PC-3 (cell line): ENCODE results near the gene NUDT1. TPM values are rescaled to one million over a fixed set of nuclear protein-coding genes. Genes with fewer than 3 reads are reported as not detected.
A peak's percentile ranks its signal among the peaks of the same experiment; 100 is the strongest.
"Not testable (repeated sequence)": the region's sequence is repeated elsewhere in the genome, so short reads cannot be mapped to it uniquely, and the experiment has no call there.

Experiments used
- ATAC-seq: fragments of 200-7000 bp; cut with Tn5 transposase; 2 replicates; pipeline ENCODE4 v1.9.1; 2020; ENCODE audit warnings: mild to moderate bottlenecking, moderate library complexity
- BruUV-seq: library from RNA; stranded (reverse); fragments of 400-500 nt; replicated peaks from 2 replicates; lab custom pipeline; 2021; lab: Mats Ljungman, UMichigan
- CTCF ChIA-PET: fragments of 300-600 bp; sonication (Branson Sonifier 250); formaldehyde crosslinking; loops from one replicate; lab custom pipeline; 2022; ENCODE audit warnings: antibody characterized with exemption; lab: Charles Lee
- POLR2A ChIA-PET: fragments of 300-600 bp; sonication (Branson Sonifier 250); formaldehyde crosslinking; loops from one replicate; lab custom pipeline; 2022; ENCODE audit warnings: antibody characterized with exemption; ENCODE audit not compliant: unreplicated experiment; lab: Charles Lee
- DNase-seq: peaks from one replicate; pipeline ENCODE4 v3.0.0-alpha.2; 2015
- H2AFZ ChIP-seq: fragments of 300-600 bp; sonication (generic); 2 replicates; pipeline ENCODE4 v1.6.0; 2016; ENCODE audit warnings: antibody characterized with exemption, low read length
- H3F3A ChIP-seq: fragments of 300-600 bp; sonication (generic); one replicate; pipeline ENCODE4 v1.6.0; 2017; ENCODE audit warnings: antibody characterized with exemption, low read length, control low read depth, mild to moderate bottlenecking; ENCODE audit not compliant: unreplicated experiment
- H3K27ac ChIP-seq: fragments of 300-600 bp; sonication (generic); 2 replicates; pipeline ENCODE4 v1.5.1; 2016; ENCODE audit warnings: mild to moderate bottlenecking, low read length
- H3K27me3 ChIP-seq: fragments of 300-600 bp; sonication (generic); 2 replicates; pipeline ENCODE4 v1.6.1; 2016; ENCODE audit warnings: low read length, mixed read lengths
- H3K36me3 ChIP-seq: fragments of 300-600 bp; sonication (generic); 2 replicates; pipeline ENCODE4 v1.6.1; 2016; ENCODE audit warnings: low read depth, mixed run types, low read length, mixed read lengths
- H3K4me1 ChIP-seq: fragments of 300-600 bp; sonication (generic); 2 replicates; pipeline ENCODE4 v1.5.1; 2016; ENCODE audit warnings: low read length; ENCODE audit not compliant: insufficient read depth
- H3K4me2 ChIP-seq: fragments of 300-600 bp; sonication (generic); 2 replicates; pipeline ENCODE4 v1.6.0; 2016; ENCODE audit warnings: low read length
- H3K4me3 ChIP-seq: fragments of 300-600 bp; sonication (generic); 2 replicates; pipeline ENCODE4 v1.5.1; 2016; ENCODE audit warnings: mild to moderate bottlenecking, low read length, mixed read lengths
- H3K79me2 ChIP-seq: fragments of 300-600 bp; sonication (generic); 2 replicates; pipeline ENCODE4 v1.6.1; 2017; ENCODE audit warnings: low read length, mixed read lengths
- H3K9ac ChIP-seq: fragments of 300-600 bp; sonication (generic); 2 replicates; pipeline ENCODE4 v1.6.0; 2016; ENCODE audit warnings: mild to moderate bottlenecking, low read length
- H3K9me2 ChIP-seq: fragments of 300-600 bp; sonication (generic); replicated peaks from 2 replicates; pipeline ENCODE4 v1.6.1; 2016; ENCODE audit warnings: mixed run types, low read length, mixed read lengths
- H3K9me3 ChIP-seq: fragments of 300-600 bp; sonication (generic); 2 replicates; pipeline ENCODE4 v1.6.1; 2016; ENCODE audit warnings: low read length, mixed read lengths
- H4K20me1 ChIP-seq: fragments of 300-600 bp; sonication (generic); 2 replicates; pipeline ENCODE4 v1.6.1; 2016; ENCODE audit warnings: low read length, mixed read lengths
- CTCF ChIP-seq: fragments of 300-600 bp; sonication (generic); conservative IDR thresholded peaks from 2 replicates; pipeline ENCODE4 v1.5.1; 2017; ENCODE audit warnings: antibody characterized with exemption, low read depth, mild to moderate bottlenecking, low read length
- EZH2 ChIP-seq: fragments of 300-600 bp; sonication (generic); IDR thresholded peaks from one replicate; pipeline ENCODE4 v1.6.1; 2017; ENCODE audit warnings: antibody characterized with exemption, mild to moderate bottlenecking, low read length; ENCODE audit not compliant: unreplicated experiment
- EZH2phosphoT487 ChIP-seq: fragments of 300-600 bp; sonication (generic); IDR thresholded peaks from 2 replicates; pipeline ENCODE4 v1.6.1; 2018; ENCODE audit warnings: mild to moderate bottlenecking, antibody characterized with exemption, low read length, borderline replicate concordance
- intact Hi-C: fragments of 100-400 bp; cut with micrococcal nuclease; formaldehyde crosslinking; loops from 2 replicates; pipeline ENCODE4 v1.9.0; 2023
- total RNA-seq: library from RNA; depleted of rRNA; stranded (reverse); fragments of >200 nt; gene quantifications from 2 replicates; pipeline ENCODE4 v1.2.3, GENCODE V29; 2014

The NUDT1 gene
- total RNA-seq, 1 experiment from 2014 or later: 59.3 TPM

DNA sequence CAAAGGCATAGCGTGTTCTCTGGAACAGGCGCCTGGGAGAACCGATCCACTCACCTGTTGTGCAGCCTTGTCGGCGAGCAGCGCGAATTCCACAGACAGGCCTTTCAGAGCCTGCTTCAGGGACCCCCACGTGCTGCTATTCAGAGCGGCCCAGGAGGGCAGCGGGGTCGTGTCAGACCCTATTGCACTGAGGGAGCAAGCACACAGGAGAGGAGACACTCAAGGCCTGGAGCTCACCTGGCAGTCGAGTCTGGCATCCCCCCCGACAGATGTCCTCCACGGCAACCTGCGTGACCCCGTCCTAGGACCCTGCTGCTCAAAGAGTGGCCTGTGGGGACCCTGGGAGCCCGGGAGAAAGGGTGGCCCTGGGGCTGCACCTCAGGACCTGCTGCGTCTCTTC, 21.1 kb downstream of the NUDT1 start:
- TF ChIP-seq CTCF (no peak), EZH2 (no peak), EZH2phosphoT487 (no peak)
- no peak overlapping the region for H2AFZ ChIP-seq
- H3K79me2 ChIP-seq: no peaks in the 10 kb centered on the region
- peaks cover 21% of the 10 kb centered on the region for H3K4me1 ChIP-seq
- intact Hi-C loops: loop anchor here (5.0 kb wide), 1 partner anchor 49 kb away; the partner anchor contains the start of gene SNX8
- no peak overlapping the region for H3K27ac ChIP-seq
- H3K36me3 ChIP-seq: no peaks in the 10 kb centered on the region
- ATAC-seq (no peak), DNase-seq (no peak)
- no peak overlapping the region for H3K4me3 ChIP-seq
- H3K9me2 ChIP-seq: no peaks in the 10 kb centered on the region
- no peak overlapping the region for H3K4me2 ChIP-seq
- no TSS peak for BruUV-seq
- H3K27me3 ChIP-seq: no peaks in the 10 kb centered on the region
- CTCF ChIA-PET: no interaction called here
- no peaks in the 10 kb centered on the region for H4K20me1 ChIP-seq
- no peaks in the 10 kb centered on the region for H3K9me3 ChIP-seq
- no peaks in the 10 kb centered on the region for H3F3A ChIP-seq
- no peak overlapping the region for H3K9ac ChIP-seq
- POLR2A ChIA-PET: no interaction called here

DNA sequence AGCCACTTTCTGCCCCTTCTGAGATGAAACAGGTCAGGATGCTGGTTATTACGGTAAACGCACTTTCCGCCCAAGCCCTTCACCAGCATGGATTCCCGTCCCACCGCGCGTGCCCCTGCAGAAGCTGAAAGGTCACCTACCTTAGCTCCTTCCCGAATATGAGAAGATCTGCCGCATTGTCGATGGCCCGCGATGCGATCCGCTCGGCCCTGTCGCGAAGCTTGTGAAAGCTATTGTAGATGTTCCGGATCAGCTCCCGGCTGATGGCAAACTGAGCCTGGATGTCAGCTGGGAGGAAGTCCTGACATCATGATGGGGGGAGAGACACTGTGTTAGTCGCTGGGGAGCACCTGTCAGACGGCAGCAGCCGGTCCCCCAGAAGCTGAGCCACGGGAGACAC, 22.1 kb downstream of the NUDT1 start:
- POLR2A ChIA-PET: no interaction called here
- Histone ChIP-seq H3K27me3 (no peaks in the 10 kb centered on the region), H3K4me2 (no peak overlapping the region), H3K9me2 (no peaks in the 10 kb centered on the region), H3K36me3 (no peaks in the 10 kb centered on the region), H3K9ac (no peak overlapping the region), H4K20me1 (no peaks in the 10 kb centered on the region), H2AFZ (no peak overlapping the region), H3F3A (no peaks in the 10 kb centered on the region), H3K9me3 (no peaks in the 10 kb centered on the region), H3K79me2 (no peaks in the 10 kb centered on the region), H3K27ac (no peak overlapping the region), H3K4me1 (peaks cover 21% of the 10 kb centered on the region), H3K4me3 (no peak overlapping the region)
- CTCF ChIA-PET: no interaction called here
- TF ChIP-seq EZH2 (no peak), CTCF (no peak), EZH2phosphoT487 (no peak)
- no peak for DNase-seq
- BruUV-seq: no TSS peak
- no peak for ATAC-seq
- intact Hi-C loops: loop anchor here (5.0 kb wide), 1 partner anchor 48 kb away; the partner anchor contains the start of gene SNX8

DNA sequence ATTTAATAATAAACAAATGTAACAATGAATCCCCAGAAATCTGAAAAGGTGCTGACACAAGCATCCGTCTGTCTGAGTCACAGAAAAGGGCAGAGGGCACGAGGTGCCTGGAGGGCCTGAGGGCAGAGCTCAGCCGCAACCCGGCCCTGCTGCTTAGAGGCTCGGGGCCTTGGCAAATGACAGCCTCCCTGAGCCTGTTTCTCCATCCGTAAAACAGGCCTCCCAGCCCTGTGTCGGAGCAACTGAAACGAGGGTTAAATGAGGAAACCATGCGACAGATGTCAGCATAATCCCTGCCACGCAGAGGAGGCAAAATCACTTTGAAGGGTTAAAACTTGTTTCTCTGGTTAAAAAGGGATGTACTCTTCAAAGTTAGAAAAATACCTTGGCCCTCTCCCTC, 24.9 kb downstream of the NUDT1 start:
- peak; percentile 90 for ATAC-seq
- Histone ChIP-seq H3K36me3 (no peaks in the 10 kb centered on the region), H3K27ac (peak overlapping the region; percentile 61), H3K4me3 (no peak overlapping the region), H4K20me1 (no peaks in the 10 kb centered on the region), H3K79me2 (no peaks in the 10 kb centered on the region), H3K4me1 (peaks cover 14% of the 10 kb centered on the region), H3F3A (no peaks in the 10 kb centered on the region), H3K9me3 (no peaks in the 10 kb centered on the region), H3K9ac (no peak overlapping the region), H3K27me3 (no peaks in the 10 kb centered on the region), H3K4me2 (peak overlapping the region; percentile 42; the same call in 1 of the 2 replicates), H3K9me2 (no peaks in the 10 kb centered on the region), H2AFZ (no peak overlapping the region)
- ChIA-PET POLR2A (interaction anchor here (0.7 kb wide), 1 partner anchor 34 kb away, joined by 5 read pairs; no protein-coding TSS in a partner anchor), CTCF (no interaction called here)
- intact Hi-C loops: no loop called here
- DNase-seq: peak; percentile 83
- TF ChIP-seq EZH2phosphoT487 (no peak), CTCF (no peak), EZH2 (no peak)
- no TSS peak for BruUV-seq

- H3K27me3 ChIP-seq, H3K36me3 ChIP-seq, H3K4me2 ChIP-seq, H4K20me1 ChIP-seq, POLR2A ChIA-PET, H2AFZ ChIP-seq, H3K79me2 ChIP-seq, H3K9me2 ChIP-seq, H3K4me3 ChIP-seq, H3K9ac ChIP-seq, H3F3A ChIP-seq, H3K9me3 ChIP-seq, intact Hi-C loops: not testable (repeated sequence)
- BruUV-seq: TSS peak; percentile 35
- H3K4me1 ChIP-seq: peaks cover 14% of the 10 kb centered on the region
- CTCF ChIA-PET: interaction anchor here (0.6 kb wide), 1 partner anchor 21 kb away, joined by 3 read pairs; no protein-coding TSS in a partner anchor
- H3K27ac ChIP-seq: peak overlapping the region; percentile 5; the same call in 1 of the 2 replicates
- ATAC-seq (peak; percentile 25), DNase-seq (peak; percentile 4)
Measured at GRCh38 chr7:2269089-2269990, 27.3 kb downstream of the NUDT1 start.
